ENCODE results near the gene SIGLEC6. TPM values are rescaled to one million over a fixed set of nuclear protein-coding genes. Genes with fewer than 3 reads are reported as not detected.

SIGLEC6 gene
- total and polyA plus RNA-seq, 11 donors = 0.10 to 0.40 (median 0.24) TPM; not detected in 5

- no peak overlapping the region for H3K4me3 ChIP-seq
- TF ChIP-seq POLR2A (IDR thresholded peaks at IDR 0.05) (no peak), CTCF (IDR thresholded peaks at IDR 0.05) (no peak)
- DNase-seq (no peak), ATAC-seq (no peak)
- intact Hi-C loops (cut with DNase I) = no loop called here
- H3K4me1 ChIP-seq = no peaks in the 10 kb centered on the region
- peaks cover 0 to 29% (median 3%) of the 10 kb centered on the region in 9 donors for H3K27me3 ChIP-seq
- no peak overlapping the region for H3K27ac ChIP-seq
- no peaks in the 10 kb centered on the region for H3K9me3 ChIP-seq
- WGBS, 4 donors = 80 to 83% (median 82%) methylated on average over 5 of the region's 5 CpGs
- no peaks in the 10 kb centered on the region for H3K36me3 ChIP-seq
Measured at GRCh38 chr19:51485960-51486660, 45.4 kb downstream of the SIGLEC6 start.

DNA sequence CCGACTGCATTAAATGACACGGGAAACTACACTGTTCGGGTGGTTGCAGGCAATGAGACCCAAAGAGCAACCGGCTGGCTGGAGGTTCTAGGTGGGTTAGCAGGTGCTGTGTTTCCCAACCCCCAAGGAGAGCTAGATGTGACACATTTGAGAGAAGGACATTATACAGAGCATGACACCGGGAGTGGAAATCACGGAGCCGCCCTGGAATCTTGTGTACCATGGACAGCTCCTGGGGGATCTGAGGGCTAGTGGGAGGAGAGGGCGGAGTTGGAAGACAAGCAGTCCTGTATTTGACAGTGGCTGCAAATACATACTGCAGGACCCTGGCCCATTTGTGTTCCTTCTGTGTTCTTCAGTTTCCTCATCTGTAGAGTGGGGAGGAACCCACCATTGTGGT is 50.9 kb downstream of the SIGLEC6 start:
- 33 to 41% (median 37%) methylated on average over 8 of the region's 8 CpGs for WGBS, 4 donors
- DNase-seq = no peak
- intact Hi-C loops (cut with DNase I) = no loop called here
- TF ChIP-seq CTCF (IDR thresholded peaks at IDR 0.05) (no peak), POLR2A (IDR thresholded peaks at IDR 0.05) (no peak)
- H3K4me3 ChIP-seq = no peak overlapping the region
- ATAC-seq = no peak
- no peaks in the 10 kb centered on the region for H3K4me1 ChIP-seq
- H3K27me3 ChIP-seq = peaks cover 0 to 56% (median 13%) of the 10 kb centered on the region in 9 donors
- no peak overlapping the region for H3K27ac ChIP-seq
- H3K36me3 ChIP-seq = no peaks in the 10 kb centered on the region
- no peaks in the 10 kb centered on the region for H3K9me3 ChIP-seq

DNA sequence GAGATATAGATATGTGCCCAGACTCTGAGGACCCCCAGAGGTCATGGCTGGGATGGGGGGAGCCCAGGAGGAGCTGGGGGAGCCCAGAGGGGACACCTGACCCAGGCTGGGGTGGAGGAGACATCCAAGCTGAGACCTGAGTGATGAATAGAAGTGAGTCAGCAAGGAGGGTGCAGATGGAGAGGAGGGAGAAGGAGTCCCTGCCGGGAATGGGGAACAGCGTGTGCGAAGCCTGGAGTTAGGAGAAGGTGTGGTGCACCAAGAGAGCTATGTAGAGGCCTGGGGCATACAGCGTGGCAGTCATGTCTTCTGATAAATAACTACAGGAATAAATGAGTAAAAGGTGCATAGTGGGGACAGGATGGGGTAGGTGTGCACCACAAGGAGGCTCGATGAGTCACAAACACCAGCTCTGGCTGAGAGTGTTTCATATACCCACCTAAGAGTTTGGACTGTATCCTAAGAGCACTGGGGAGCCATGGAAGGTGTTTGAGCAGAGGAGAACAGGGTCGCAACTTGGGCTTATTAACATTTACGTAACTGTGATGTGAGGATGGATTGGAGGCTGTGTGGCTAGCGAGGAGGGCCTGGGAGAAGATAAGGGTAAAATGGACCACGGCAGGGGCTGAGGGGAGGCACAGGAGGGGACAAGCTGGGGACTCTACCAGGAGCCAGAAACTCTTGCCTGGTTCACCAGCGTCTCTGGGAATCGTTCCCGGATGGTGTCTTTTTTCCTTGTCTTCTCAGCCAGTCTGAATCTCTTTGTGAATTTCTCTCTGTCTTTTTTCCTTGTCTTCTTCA is 51.7 kb downstream of the SIGLEC6 start:
- DNase-seq (no peak), ATAC-seq (no peak)
- Histone ChIP-seq H3K36me3 (no peaks in the 10 kb centered on the region), H3K4me1 (no peaks in the 10 kb centered on the region), H3K27me3 (peaks cover 0 to 54% (median 10%) of the 10 kb centered on the region in 9 donors), H3K9me3 (no peaks in the 10 kb centered on the region), H3K27ac (no peak overlapping the region), H3K4me3 (no peak overlapping the region)
- TF ChIP-seq POLR2A (IDR thresholded peaks at IDR 0.05) (no peak), CTCF (IDR thresholded peaks at IDR 0.05) (no peak)
- intact Hi-C loops (cut with DNase I) = loop anchor here in 3 of 10 donors (10.0 kb wide), 2 partner anchors 295 to 305 kb away; no protein-coding TSS in a partner anchor
- 77 to 81% (median 78%) methylated on average over 12 of the region's 12 CpGs for WGBS, 4 donors

Data from heart left ventricle (tissue), 16 donors.